Stimulated activated CD4-positive, alpha-beta T cell treated with anti-CD3 and anti-CD28 coated beads, TNF-alpha, amount 100 ng/mL, for 1 hour (primary cell): Measurements from ENCODE around the gene MIPOL1.

Source experiments
- DNase-seq, 3 donors: peaks; one replicate each; pipeline ENCODE4 v3.0.0-alpha.2; 2020; ENCODE audit warnings: low read depth in 3 of 3, low spot score in 1 of 3

The MIPOL1 gene

GRCh38 chr14:37584211-37585100 is 386.7 kb downstream of the MIPOL1 start:
- DNase-seq = no peak

GRCh38 chr14:37585101-37585511 is 387.4 kb downstream of the MIPOL1 start:
- no peak for DNase-seq

GRCh38 chr14:37585971-37586796 is 388.4 kb downstream of the MIPOL1 start:
- DNase-seq = no peak

GRCh38 chr14:37586797-37587130 is 389.0 kb downstream of the MIPOL1 start:
- no peak for DNase-seq

GRCh38 chr14:37587131-37587803 is 389.5 kb downstream of the MIPOL1 start:
- no peak for DNase-seq

DNA sequence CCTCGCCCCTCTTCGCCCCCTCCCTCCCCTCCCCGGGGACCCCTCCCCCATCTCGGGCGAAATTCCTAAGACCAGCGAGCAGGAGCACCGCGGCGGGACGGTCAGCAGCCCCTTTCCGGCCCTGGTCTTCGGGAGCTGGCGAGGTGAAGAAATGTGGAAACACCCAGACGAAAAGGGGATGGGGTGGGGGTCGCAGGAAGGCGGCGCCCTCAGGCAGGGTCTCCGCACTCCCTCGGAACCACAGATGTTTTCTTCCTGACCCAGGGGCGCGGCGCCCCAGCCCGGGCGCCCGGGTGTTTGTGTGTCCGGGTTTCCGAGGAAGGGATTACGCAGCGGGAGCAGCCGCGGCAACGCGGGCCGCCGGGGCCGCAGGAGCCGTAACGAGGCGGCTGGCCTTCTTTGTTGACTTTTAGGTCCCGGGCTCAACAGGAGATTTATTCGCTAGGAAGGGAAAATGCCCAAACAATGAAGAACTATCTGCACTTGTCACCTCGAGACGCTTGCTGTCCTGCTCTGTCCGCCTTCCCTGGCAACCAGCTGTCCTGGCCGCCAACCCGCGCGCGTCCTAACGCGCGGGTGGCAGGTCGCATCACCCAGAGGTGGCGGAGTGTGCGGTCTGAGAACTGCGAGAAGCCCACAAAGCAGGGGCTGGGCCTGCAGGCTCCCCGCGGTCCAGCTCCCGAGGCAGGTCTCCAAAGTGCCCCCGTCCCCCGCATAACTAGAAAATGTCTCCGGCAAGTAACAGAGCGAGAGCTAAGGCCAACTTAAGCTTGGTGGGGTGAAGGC is 390.3 kb downstream of the MIPOL1 start:
- DNase-seq = no peak

DNA sequence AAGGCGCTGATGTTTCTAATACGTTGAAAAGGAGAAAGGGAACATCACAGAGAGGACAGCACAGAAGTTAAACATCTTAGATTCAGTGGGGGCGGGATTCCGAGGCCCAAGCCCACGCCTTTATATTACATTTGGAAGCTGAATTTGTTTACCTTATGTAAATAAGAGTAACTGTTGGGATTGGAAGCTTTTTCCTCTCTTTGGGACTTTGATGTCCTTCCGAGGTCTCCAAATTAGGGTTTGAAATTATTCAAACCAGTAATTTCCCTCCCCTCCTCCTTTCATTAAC is 390.9 kb downstream of the MIPOL1 start:
- no peak for DNase-seq

DNA sequence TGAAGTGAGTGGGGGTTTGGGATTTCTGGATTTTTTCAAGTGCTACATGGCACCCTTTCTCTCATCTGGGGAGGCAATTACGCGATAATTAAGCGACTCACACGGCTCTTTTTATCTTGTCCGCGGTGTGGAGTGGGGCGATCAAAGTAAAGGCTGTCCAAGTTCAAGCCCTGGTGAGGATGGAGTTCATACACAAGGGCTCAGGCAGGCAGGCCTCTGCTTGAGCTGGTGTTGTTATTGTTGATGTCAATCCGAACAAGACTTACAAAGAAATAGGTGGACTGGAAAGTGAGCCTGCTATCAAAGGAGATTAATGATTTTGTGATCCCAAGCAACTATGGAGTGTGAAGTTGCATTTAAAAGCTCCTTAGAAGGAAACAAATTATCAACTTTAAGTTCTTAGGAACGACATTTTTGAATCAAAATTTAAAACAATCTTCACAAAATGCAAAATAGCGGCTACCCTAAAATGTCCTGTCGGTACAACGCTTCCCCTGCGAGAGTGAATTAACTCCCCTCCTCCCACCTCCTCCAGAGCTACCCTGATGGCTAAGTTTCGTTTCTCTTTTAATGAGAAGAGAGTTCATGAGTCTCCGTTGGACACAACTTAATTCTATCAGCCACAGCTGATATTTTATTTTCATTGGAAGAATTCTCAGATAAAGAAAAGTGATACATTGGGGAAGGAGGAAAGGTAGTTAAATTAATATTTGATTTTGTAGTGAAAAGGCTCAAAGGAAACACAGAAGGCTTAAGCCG is 391.4 kb downstream of the MIPOL1 start:
- DNase-seq = no peak

GRCh38 chr14:37589715-37590427 is 392.1 kb downstream of the MIPOL1 start:
- DNase-seq = no peak

- no peak for DNase-seq
These were observed 392.8 kb downstream of the MIPOL1 start for GRCh38 chr14:37590428-37591139.

DNA sequence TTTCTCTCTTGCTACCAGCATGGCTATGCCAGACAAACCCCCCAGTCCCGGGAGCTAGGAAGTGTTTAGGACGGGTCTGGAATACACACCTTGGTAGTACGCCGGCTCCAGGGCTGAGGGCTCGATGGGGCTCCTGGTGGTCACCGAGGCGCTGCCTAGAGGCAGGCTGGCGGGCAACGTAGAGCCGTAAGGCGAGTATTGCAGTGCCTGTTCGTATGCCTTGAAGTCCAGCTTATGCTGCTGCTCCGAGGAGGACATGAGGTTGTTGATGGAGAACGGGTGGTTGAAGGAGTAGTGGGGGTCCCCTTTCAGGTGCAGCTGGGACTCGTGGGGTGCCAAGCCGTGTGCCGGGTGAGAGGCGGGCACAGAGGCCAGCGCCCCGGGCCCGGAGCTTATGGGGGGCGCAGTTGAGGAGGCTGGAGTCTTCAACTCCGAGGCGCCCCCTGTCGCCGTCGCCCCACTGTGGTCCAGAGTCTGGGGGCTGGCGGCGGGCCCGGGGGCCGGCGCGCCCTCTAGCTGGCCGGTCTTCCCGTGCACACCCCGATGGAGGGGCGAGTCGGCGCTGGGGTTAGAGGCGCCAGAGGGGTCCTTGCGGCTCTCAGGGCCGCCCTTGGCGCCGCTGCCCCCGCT is 393.7 kb downstream of the MIPOL1 start:
- no peak for DNase-seq

GRCh38 chr14:37591941-37592481 is 394.3 kb downstream of the MIPOL1 start:
- DNase-seq = no peak

- no peak for DNase-seq
These were observed 395.0 kb downstream of the MIPOL1 start for GRCh38 chr14:37592482-37593408.

DNA sequence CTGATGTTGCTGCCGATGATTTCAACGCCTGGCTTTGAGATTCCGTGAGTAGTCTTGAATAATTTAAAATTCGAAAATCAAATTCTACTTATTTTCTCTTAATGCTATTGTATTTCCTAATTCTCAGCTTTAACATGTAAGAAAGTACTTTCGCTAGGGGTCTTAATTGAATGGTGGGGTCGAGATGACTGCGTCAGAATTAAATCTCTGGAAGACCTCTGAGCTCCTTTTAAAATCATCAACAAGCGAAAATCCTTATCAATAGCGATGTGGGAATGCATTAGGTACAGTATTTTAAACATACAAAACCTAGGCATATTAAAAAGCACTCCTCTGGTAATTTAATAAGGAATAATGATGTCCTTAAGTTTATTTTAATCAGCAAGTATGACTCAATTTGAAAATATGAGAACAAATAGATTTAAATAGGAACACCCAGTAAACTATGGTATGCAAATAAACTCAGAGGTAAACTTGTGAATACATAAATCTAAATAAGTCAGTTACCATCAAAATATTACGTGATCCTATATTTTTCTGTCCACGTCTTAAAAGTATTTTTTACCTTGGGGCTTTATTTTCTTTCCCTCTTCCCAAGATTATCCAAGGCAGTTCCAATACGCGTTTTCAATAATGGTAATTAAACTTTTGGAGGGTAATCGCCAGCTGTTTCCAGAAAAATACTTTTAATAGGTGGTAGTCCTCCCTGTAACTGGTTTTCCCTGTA is 395.9 kb downstream of the MIPOL1 start:
- no peak for DNase-seq

DNA sequence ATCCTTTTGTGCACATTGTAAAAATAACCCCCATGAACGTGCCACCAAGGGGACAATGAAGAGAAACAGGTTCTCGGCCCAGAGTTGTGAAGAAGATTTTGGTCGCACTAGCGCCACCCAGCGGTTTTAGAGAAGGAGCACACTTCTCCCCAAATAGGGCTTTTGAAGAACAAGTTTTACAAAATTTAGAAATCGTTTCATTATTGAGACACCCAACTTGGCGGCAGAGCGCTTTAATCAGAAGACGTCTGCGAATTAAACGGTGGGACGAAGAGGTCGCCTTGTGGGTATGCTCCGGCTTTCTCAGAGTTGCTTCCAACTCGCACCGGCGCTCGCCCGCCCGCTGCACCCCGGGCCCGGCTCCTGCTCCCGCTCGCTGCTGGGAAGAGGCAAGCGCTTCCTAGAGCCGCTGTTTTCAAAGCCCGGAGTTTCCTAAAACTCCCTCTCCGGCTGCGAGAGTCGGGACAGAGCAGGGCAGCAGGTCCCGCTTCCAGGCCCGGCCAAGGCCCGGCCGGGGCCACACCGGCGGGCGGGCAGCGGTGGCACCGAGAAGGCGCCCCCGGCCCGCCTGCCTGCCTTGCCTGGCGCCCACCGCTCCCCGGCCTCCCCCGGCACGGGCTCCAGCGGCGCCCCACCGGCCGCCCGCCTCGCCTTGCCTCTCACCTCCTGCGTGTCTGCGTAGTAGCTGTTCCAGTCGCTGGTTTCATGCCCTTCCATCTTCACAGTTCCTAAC is 396.7 kb downstream of the MIPOL1 start:
- no peak for DNase-seq
